Measurements from ENCODE around the gene AKNA.

GRCh38 chr9:114426046-114426948, 38.5 kb upstream of the AKNA start:
- TF ChIP-seq CTCF (IDR thresholded peaks at IDR 0.05; ENCODE audit: poor library complexity, severe bottlenecking): no peak
- TF ChIP-seq EP300 (conservative IDR thresholded peaks at IDR 0.05; ENCODE audit: poor library complexity, severe bottlenecking): no peak
- TF ChIP-seq EZH2 (IDR thresholded peaks at IDR 0.05; ENCODE audit: borderline replicate concordance, insufficient read depth, low read length, poor library complexity, severe bottlenecking): no peak
- no peak for TF ChIP-seq SMC3 (conservative IDR thresholded peaks at IDR 0.05; ENCODE audit: poor library complexity)
- no peak for TF ChIP-seq RAD21 (conservative IDR thresholded peaks at IDR 0.05)
- no peak for TF ChIP-seq POLR2AphosphoS5 (IDR thresholded peaks at IDR 0.05)
- no peak for TF ChIP-seq REST (IDR thresholded peaks at IDR 0.05; ENCODE audit: borderline replicate concordance)
